CD14-positive monocyte (primary cell): ENCODE results near the gene CFAP97. TPM values are rescaled to one million over a fixed set of nuclear protein-coding genes. Genes with fewer than 3 reads are reported as not detected.
"Not testable (repeated sequence)": the region's sequence is repeated elsewhere in the genome, so short reads cannot be mapped to it uniquely, and the experiment has no call there.

Source experiments
- DNase-seq, 3 donors: peaks; one replicate each; pipeline ENCODE4 v3.0.0-alpha.2; 2011 to 2022
- H2AFZ ChIP-seq: 2 replicates; pipeline ENCODE4 v1.6.0; 2012; ENCODE audit warnings: mild to moderate bottlenecking, low read depth, low read length, inconsistent platforms; ENCODE audit not compliant: insufficient read depth, poor library complexity, severe bottlenecking
- H3K27ac ChIP-seq, 2 donors: 1 replicate in 1 of 2; 2 replicates in 1 of 2; pipeline ENCODE4 v1.5.1; 2012 to 2013; ENCODE audit warnings: low read length in 2 of 2, control low read depth in 1 of 2, inconsistent platforms in 1 of 2, low read depth in 1 of 2, mild to moderate bottlenecking in 1 of 2
- H3K27me3 ChIP-seq, 2 donors: one replicate each; pipeline versions ENCODE4 v1.6.0 to v1.6.1; 2011 to 2013; ENCODE audit warnings: low read length in 2 of 2; ENCODE audit not compliant: control insufficient read depth in 2 of 2, insufficient read depth in 2 of 2
- H3K36me3 ChIP-seq, 2 donors: replicated peaks in 1 of 2; 1 replicate in 1 of 2; 2 replicates in 1 of 2; pipeline versions ENCODE4 v1.5.1 to v1.6.1; 2012 to 2013; ENCODE audit warnings: low read length in 2 of 2, control low read depth in 1 of 2, inconsistent platforms in 1 of 2, mild to moderate bottlenecking in 1 of 2; ENCODE audit not compliant: insufficient read depth in 2 of 2, control insufficient read depth in 1 of 2
- H3K4me1 ChIP-seq, 2 donors: 1 replicate in 1 of 2; 2 replicates in 1 of 2; pipeline versions ENCODE4 v1.5.1 to v1.6.1; 2012 to 2013; ENCODE audit warnings: low read length in 2 of 2, control low read depth in 1 of 2, inconsistent platforms in 1 of 2, mild to moderate bottlenecking in 1 of 2, moderate library complexity in 1 of 2; ENCODE audit not compliant: insufficient read depth in 2 of 2, control insufficient read depth in 1 of 2
- H3K4me2 ChIP-seq: replicated peaks from 2 replicates; pipeline ENCODE3; 2012; ENCODE audit warnings: low read length, moderate library complexity, mild to moderate bottlenecking; ENCODE audit not compliant: poor library complexity, severe bottlenecking; ENCODE audit errors: extremely low read depth
- H3K4me3 ChIP-seq, 3 experiments: fragments of 200-600 bp in 1 of 3; sonication (generic) in 1 of 3; replicated peaks in 1 of 3; 1 replicate in 2 of 3; 2 replicates in 1 of 3; pipeline ENCODE4 v1.5.1; 2011 to 2013; ENCODE audit warnings: low read length in 3 of 3, mild to moderate bottlenecking in 3 of 3, control low read depth in 2 of 3, low read depth in 2 of 3, inconsistent platforms in 1 of 3, moderate library complexity in 1 of 3
- H3K79me2 ChIP-seq: 2 replicates; pipeline ENCODE4 v1.6.0; 2012; ENCODE audit warnings: mild to moderate bottlenecking, control low read depth, inconsistent platforms, low read length, moderate library complexity; ENCODE audit not compliant: insufficient read depth
- H3K9ac ChIP-seq: 2 replicates; pipeline ENCODE4 v1.6.0; 2017; ENCODE audit warnings: low read length, mild to moderate bottlenecking; ENCODE audit not compliant: insufficient read depth, poor library complexity, severe bottlenecking
- H3K9me3 ChIP-seq, 2 donors: replicated peaks in 1 of 2; 1 replicate in 1 of 2; 2 replicates in 1 of 2; pipeline versions ENCODE4 v1.5.1 to v1.6.1; 2012 to 2013; ENCODE audit warnings: low read length in 2 of 2, control low read depth in 1 of 2; ENCODE audit not compliant: control insufficient read depth in 1 of 2, insufficient read depth in 1 of 2
- H4K20me1 ChIP-seq: 2 replicates; pipeline ENCODE4 v1.6.0; 2012; ENCODE audit warnings: mild to moderate bottlenecking, low read length, control low read depth, moderate library complexity; ENCODE audit not compliant: insufficient read depth
- H3K27ac Mint-ChIP-seq, 7 donors: one replicate each; pipeline ENCODE4 v1.8.0; 2020; ENCODE audit warnings: mild to moderate bottlenecking in 7 of 7, mixed read lengths in 7 of 7, moderate library complexity in 6 of 7, inconsistent platforms in 2 of 7
- H3K27me3 Mint-ChIP-seq, 3 donors: one replicate each; pipeline ENCODE4 v1.8.0; 2021 to 2022; ENCODE audit warnings: low read depth in 3 of 3, mild to moderate bottlenecking in 3 of 3, mixed read lengths in 3 of 3, moderate library complexity in 3 of 3, inconsistent platforms in 1 of 3
- H3K36me3 Mint-ChIP-seq, 2 donors: one replicate each; pipeline ENCODE4 v1.8.0; 2020; ENCODE audit warnings: mixed read lengths in 2 of 2, inconsistent platforms in 1 of 2, mild to moderate bottlenecking in 1 of 2
- H3K4me1 Mint-ChIP-seq: one replicate; pipeline ENCODE4 v1.8.0; 2020; ENCODE audit warnings: mild to moderate bottlenecking, mixed read lengths
- H3K4me3 Mint-ChIP-seq, 2 donors: one replicate each; pipeline ENCODE4 v1.8.0; 2020; ENCODE audit warnings: mild to moderate bottlenecking in 2 of 2, mixed read lengths in 2 of 2, moderate library complexity in 1 of 2
- H3K9me3 Mint-ChIP-seq, 7 donors: one replicate each; pipeline ENCODE4 v1.8.0; 2020 to 2022; ENCODE audit warnings: mixed read lengths in 7 of 7, mild to moderate bottlenecking in 6 of 7, moderate library complexity in 6 of 7, inconsistent platforms in 2 of 7
- WGBS: methylation state at CpG from one replicate; pipeline ENCODE4 v1.1.5; 2013; ENCODE audit warnings: missing lambda C conversion rate; ENCODE audit not compliant: insufficient coverage; 5-methylcytosine and 5-hydroxymethylcytosine counted together
- intact Hi-C, 2 donors: fragments of 100-400 bp; cut with micrococcal nuclease; formaldehyde crosslinking; loops; one replicate each; pipeline versions ENCODE4 v1.15.0 to v1.15.1; 2023
- polyA plus RNA-seq, 3 donors: library from polyadenylated mRNA; depleted of rRNA in 1 of 3; unstranded in 2 of 3; stranded (reverse) in 1 of 3; fragments of 300-500 nt in 2 of 3; fragments of >200 nt in 1 of 3; fragmentation: Illumina TruSeq in 2 of 3; gene quantifications; 1 replicate in 2 of 3; 2 replicates in 1 of 3; pipeline ENCODE4 v1.2.3, GENCODE V29; 2012 to 2021
- TF ChIP-seq, protein P1 (sequence below): fragments of 200-600 bp; IDR thresholded peaks from one replicate; pipeline ENCODE4 v1.8.0; 2022; ENCODE audit warnings: antibody characterized with exemption, mild to moderate bottlenecking

CFAP97 gene
- polyA plus RNA-seq, 3 donors: 2.7 to 16.8 (median 12.3) TPM

DNA sequence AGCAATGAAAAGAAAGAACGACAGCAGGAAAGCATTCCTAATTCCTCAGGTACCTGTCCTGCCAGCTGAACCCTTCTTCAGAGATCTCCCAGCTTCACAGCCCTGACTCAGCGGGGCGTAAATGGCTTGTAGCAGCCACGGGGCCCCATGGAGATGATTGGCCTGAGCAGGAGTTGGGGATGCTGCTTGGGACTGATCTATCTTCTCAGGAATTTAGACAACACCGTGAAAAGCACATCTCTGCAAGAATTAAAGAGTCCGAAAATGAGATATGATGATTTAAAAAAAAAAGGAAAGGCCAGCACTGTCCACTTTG, 83.2 kb downstream of the CFAP97 start:
- H3K27me3 Mint-ChIP-seq: peaks cover 24 to 50% (median 29%) of the 10 kb centered on the region in 3 donors

DNA sequence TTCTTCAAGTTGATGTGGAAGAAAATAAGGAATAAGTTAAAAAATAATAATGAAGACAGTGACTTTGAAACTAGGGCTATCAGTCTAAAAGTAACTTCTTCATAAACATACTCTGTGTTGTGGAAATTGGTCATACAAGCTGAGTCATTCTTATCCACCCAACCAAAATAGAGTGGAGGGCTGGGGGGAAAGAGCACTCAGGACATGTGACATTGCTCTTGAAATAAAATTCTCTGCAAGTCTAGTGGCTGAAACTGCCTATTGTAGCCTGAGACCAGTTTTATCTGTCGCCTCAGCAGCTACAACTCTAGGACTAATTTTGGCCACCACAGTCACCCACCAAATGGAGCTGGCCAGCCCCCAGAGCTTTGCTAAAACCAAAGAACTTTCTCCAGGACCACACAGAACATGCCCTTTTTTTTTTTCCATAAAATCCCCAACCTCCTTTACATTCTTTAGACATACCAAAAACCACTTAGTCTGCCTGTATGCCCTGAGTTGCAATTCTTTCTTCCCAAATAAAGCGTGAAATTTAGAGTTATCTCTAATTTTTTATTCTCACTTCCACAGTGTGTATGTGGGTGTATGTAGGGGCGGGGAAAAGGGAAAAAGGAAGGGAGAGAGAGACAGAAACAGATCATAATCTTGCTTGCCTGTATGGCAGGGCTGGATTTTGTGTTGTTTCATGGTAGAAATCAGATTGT, 83.7 kb downstream of the CFAP97 start:
- Mint-ChIP-seq H3K27me3 (peaks cover 19 to 48% (median 25%) of the 10 kb centered on the region in 3 donors), H3K36me3 (no peaks in the 10 kb centered on the region), H3K4me1 (no peaks in the 10 kb centered on the region), H3K9me3 (no peaks in the 10 kb centered on the region), H3K27ac (no peak overlapping the region), H3K4me3 (no peak overlapping the region)
- no peak overlapping the region for H3K9ac ChIP-seq
- H3K27me3 ChIP-seq: peaks cover 3 to 4% of the 10 kb centered on the region in 2 donors
- no peaks in the 10 kb centered on the region for H3K9me3 ChIP-seq
- TF ChIP-seq, protein P1, sequence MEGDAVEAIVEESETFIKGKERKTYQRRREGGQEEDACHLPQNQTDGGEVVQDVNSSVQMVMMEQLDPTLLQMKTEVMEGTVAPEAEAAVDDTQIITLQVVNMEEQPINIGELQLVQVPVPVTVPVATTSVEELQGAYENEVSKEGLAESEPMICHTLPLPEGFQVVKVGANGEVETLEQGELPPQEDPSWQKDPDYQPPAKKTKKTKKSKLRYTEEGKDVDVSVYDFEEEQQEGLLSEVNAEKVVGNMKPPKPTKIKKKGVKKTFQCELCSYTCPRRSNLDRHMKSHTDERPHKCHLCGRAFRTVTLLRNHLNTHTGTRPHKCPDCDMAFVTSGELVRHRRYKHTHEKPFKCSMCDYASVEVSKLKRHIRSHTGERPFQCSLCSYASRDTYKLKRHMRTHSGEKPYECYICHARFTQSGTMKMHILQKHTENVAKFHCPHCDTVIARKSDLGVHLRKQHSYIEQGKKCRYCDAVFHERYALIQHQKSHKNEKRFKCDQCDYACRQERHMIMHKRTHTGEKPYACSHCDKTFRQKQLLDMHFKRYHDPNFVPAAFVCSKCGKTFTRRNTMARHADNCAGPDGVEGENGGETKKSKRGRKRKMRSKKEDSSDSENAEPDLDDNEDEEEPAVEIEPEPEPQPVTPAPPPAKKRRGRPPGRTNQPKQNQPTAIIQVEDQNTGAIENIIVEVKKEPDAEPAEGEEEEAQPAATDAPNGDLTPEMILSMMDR: no peak
- H3K4me1 ChIP-seq: no peaks in the 10 kb centered on the region
- DNase-seq: no peak
- no peaks in the 10 kb centered on the region for H3K36me3 ChIP-seq
- no peak overlapping the region for H2AFZ ChIP-seq
- H3K4me2 ChIP-seq: no peak overlapping the region
- no peaks in the 10 kb centered on the region for H3K79me2 ChIP-seq
- H3K27ac ChIP-seq: no peak overlapping the region
- WGBS: 83% methylated on average over 2 of the region's 3 CpGs
- no peak overlapping the region for H3K4me3 ChIP-seq
- intact Hi-C loops: no loop called here
- no peaks in the 10 kb centered on the region for H4K20me1 ChIP-seq

More for the DNA sequence above, 83.2 kb downstream of the CFAP97 start:
- Histone ChIP-seq H4K20me1 (no peaks in the 10 kb centered on the region), H3K36me3 (no peaks in the 10 kb centered on the region), H3K27me3 (peaks cover 3 to 7% of the 10 kb centered on the region in 2 donors), H3K4me1 (no peaks in the 10 kb centered on the region), H2AFZ (no peak overlapping the region), H3K27ac (no peak overlapping the region), H3K9ac (no peak overlapping the region), H3K4me2 (no peak overlapping the region), H3K79me2 (no peaks in the 10 kb centered on the region), H3K9me3 (no peaks in the 10 kb centered on the region), H3K4me3 (no peak overlapping the region)
- WGBS: 100% methylated on average over 1 of the region's 6 CpGs
- H3K4me1 Mint-ChIP-seq: no peaks in the 10 kb centered on the region
- intact Hi-C loops: no loop called here
- no peak overlapping the region for H3K4me3 Mint-ChIP-seq
- H3K36me3 Mint-ChIP-seq: no peaks in the 10 kb centered on the region
- no peak overlapping the region for H3K27ac Mint-ChIP-seq
- TF ChIP-seq, protein P1: no peak
- H3K9me3 Mint-ChIP-seq: no peaks in the 10 kb centered on the region
- DNase-seq: no peak

DNA sequence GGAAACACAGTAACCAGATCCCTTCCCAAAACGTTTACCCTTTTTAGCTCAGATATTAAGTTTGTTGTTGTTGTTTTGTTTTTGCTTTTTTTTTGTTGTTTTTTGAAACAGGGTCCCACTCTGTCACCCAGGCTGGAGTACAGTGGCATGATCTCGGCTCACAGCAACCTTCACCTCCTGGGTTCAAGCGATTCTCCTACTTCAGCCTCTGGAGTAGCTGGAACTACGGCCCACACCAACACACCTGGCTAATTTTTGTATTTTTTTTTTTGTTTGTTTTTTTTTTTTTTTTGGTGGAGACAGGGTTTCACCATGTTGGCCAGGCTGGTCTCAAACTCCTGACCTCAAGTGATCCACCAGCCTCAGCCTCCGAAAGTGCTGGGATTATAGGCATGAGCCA, 84.3 kb downstream of the CFAP97 start:
- H3K9me3 Mint-ChIP-seq, H4K20me1 ChIP-seq, H3K4me3 ChIP-seq, H3K4me3 Mint-ChIP-seq, H3K4me1 ChIP-seq, H3K9ac ChIP-seq, DNase-seq, H3K36me3 Mint-ChIP-seq, H3K4me1 Mint-ChIP-seq, H3K27ac Mint-ChIP-seq, H2AFZ ChIP-seq, H3K4me2 ChIP-seq, H3K9me3 ChIP-seq, H3K27ac ChIP-seq, H3K36me3 ChIP-seq, intact Hi-C loops, H3K27me3 ChIP-seq, H3K79me2 ChIP-seq: not testable (repeated sequence)
- WGBS: no CpG with 5 or more reads among the region's 5 CpGs
- peaks cover 13 to 43% (median 22%) of the 10 kb centered on the region in 3 donors for H3K27me3 Mint-ChIP-seq
